ENCODE measurements around the gene POLD4.

The POLD4 gene

GRCh38 chr11:67379061-67380058, 26.0 kb upstream of the POLD4 start:
- Mint-ChIP-seq H3K9me3 (no peaks in the 10 kb centered on the region), H3K4me3 (no peak overlapping the region), H3K4me1 (ENCODE audit: low read depth) (peaks cover 58% of the 10 kb centered on the region), H3K27ac (peak overlapping the region; percentile 80), H3K36me3 (ENCODE audit: low read depth) (no peaks in the 10 kb centered on the region), H3K27me3 (peaks cover 16% of the 10 kb centered on the region)
- intact Hi-C loops (cut with micrococcal nuclease) = loop anchor here (10.0 kb wide), 2 partner anchors 45 to 115 kb away; partner anchors contain the start of gene GRK2

- peak overlapping the region; percentile 80 for H3K27ac Mint-ChIP-seq
Observed at GRCh38 chr11:67378544-67378943, 25.2 kb upstream of the POLD4 start.

GRCh38 chr11:67376873-67377808, 23.8 kb upstream of the POLD4 start:
- Mint-ChIP-seq H3K36me3 (ENCODE audit: low read depth) (no peaks in the 10 kb centered on the region), H3K9me3 (no peaks in the 10 kb centered on the region), H3K4me1 (ENCODE audit: low read depth) (peaks cover 60% of the 10 kb centered on the region), H3K27ac (no peak overlapping the region), H3K27me3 (peaks cover 16% of the 10 kb centered on the region), H3K4me3 (no peak overlapping the region)
- intact Hi-C loops (cut with micrococcal nuclease) = no loop called here

More at GRCh38 chr11:67378544-67378943, 25.2 kb upstream of the POLD4 start:
- H3K27me3 Mint-ChIP-seq = peaks cover 16% of the 10 kb centered on the region
- no peaks in the 10 kb centered on the region for H3K9me3 Mint-ChIP-seq
- intact Hi-C loops (cut with micrococcal nuclease) = no loop called here
- peak overlapping the region; percentile 1 for H3K4me3 Mint-ChIP-seq
- peaks cover 65% of the 10 kb centered on the region for H3K4me1 Mint-ChIP-seq (ENCODE audit: low read depth)
- no peaks in the 10 kb centered on the region for H3K36me3 Mint-ChIP-seq (ENCODE audit: low read depth)

GRCh38 chr11:67376063-67376820, 22.9 kb upstream of the POLD4 start:
- Mint-ChIP-seq H3K27me3 (peaks cover 22% of the 10 kb centered on the region), H3K4me1 (ENCODE audit: low read depth) (peaks cover 62% of the 10 kb centered on the region), H3K27ac (peak overlapping the region; percentile 19), H3K36me3 (ENCODE audit: low read depth) (no peaks in the 10 kb centered on the region), H3K4me3 (no peak overlapping the region), H3K9me3 (no peaks in the 10 kb centered on the region)
- intact Hi-C loops (cut with micrococcal nuclease) = no loop called here

- intact Hi-C loops (cut with micrococcal nuclease) = no loop called here
- Mint-ChIP-seq H3K27me3 (peaks cover 23% of the 10 kb centered on the region), H3K4me1 (ENCODE audit: low read depth) (peaks cover 62% of the 10 kb centered on the region), H3K9me3 (no peaks in the 10 kb centered on the region), H3K27ac (peak overlapping the region; percentile 19), H3K36me3 (ENCODE audit: low read depth) (no peaks in the 10 kb centered on the region), H3K4me3 (no peak overlapping the region)
Observed at GRCh38 chr11:67375320-67376055, 22.1 kb upstream of the POLD4 start.

GRCh38 chr11:67374571-67375281, 21.4 kb upstream of the POLD4 start:
- peak overlapping the region; percentile 75 for H3K4me3 Mint-ChIP-seq
- intact Hi-C loops (cut with micrococcal nuclease) = no loop called here
- peaks cover 66% of the 10 kb centered on the region for H3K4me1 Mint-ChIP-seq (ENCODE audit: low read depth)
- no peaks in the 10 kb centered on the region for H3K36me3 Mint-ChIP-seq (ENCODE audit: low read depth)
- no peaks in the 10 kb centered on the region for H3K9me3 Mint-ChIP-seq
- peak overlapping the region; percentile 74 for H3K27ac Mint-ChIP-seq
- H3K27me3 Mint-ChIP-seq = peaks cover 28% of the 10 kb centered on the region

- intact Hi-C loops (cut with micrococcal nuclease) = loop anchor here (1.0 kb wide), 1 partner anchor 17 kb away; no protein-coding TSS in a partner anchor
- H3K4me1 Mint-ChIP-seq (ENCODE audit: low read depth) = peaks cover 66% of the 10 kb centered on the region
- H3K27ac Mint-ChIP-seq = peak overlapping the region; percentile 74
- peaks cover 29% of the 10 kb centered on the region for H3K27me3 Mint-ChIP-seq
- H3K4me3 Mint-ChIP-seq = peak overlapping the region; percentile 75
- no peaks in the 10 kb centered on the region for H3K9me3 Mint-ChIP-seq
- H3K36me3 Mint-ChIP-seq (ENCODE audit: low read depth) = no peaks in the 10 kb centered on the region
Observed at GRCh38 chr11:67373648-67374570, 20.6 kb upstream of the POLD4 start.

- Mint-ChIP-seq H3K4me3 (peak within 1 kb of the TSS; percentile 75), H3K27me3 (peaks cover 32% of the 10 kb centered on the region), H3K27ac (peak within 1 kb of the TSS; percentile 74), H3K36me3 (ENCODE audit: low read depth) (no peaks in the 10 kb centered on the region), H3K9me3 (no peaks in the 10 kb centered on the region), H3K4me1 (ENCODE audit: low read depth) (peaks cover 66% of the 10 kb centered on the region)
- intact Hi-C loops (cut with micrococcal nuclease) = loop anchor here (1.0 kb wide), 1 partner anchor 16 kb away; no protein-coding TSS in a partner anchor
Observed at GRCh38 chr11:67372993-67373647, 19.8 kb upstream of the POLD4 start, which contains the start of gene CLCF1. Gene CLCF1, minus strand, starts transcription at chr11:67373598. Its CDS starts 59 bp downstream, at chr11:67373539.

GRCh38 chr11:67372321-67372992, 19.1 kb upstream of the POLD4 start:
- intact Hi-C loops (cut with micrococcal nuclease) = no loop called here
- H3K36me3 Mint-ChIP-seq (ENCODE audit: low read depth) = no peaks in the 10 kb centered on the region
- peaks cover 73% of the 10 kb centered on the region for H3K4me1 Mint-ChIP-seq (ENCODE audit: low read depth)
- peak overlapping the region; percentile 70 for H3K4me3 Mint-ChIP-seq
- peak overlapping the region; percentile 57 for H3K27ac Mint-ChIP-seq
- peaks cover 39% of the 10 kb centered on the region for H3K27me3 Mint-ChIP-seq
- no peaks in the 10 kb centered on the region for H3K9me3 Mint-ChIP-seq

- Mint-ChIP-seq H3K36me3 (ENCODE audit: low read depth) (no peaks in the 10 kb centered on the region), H3K27ac (peak overlapping the region; percentile 57), H3K4me3 (peak overlapping the region; percentile 70), H3K4me1 (ENCODE audit: low read depth) (peaks cover 77% of the 10 kb centered on the region), H3K9me3 (no peaks in the 10 kb centered on the region), H3K27me3 (peaks cover 41% of the 10 kb centered on the region)
- intact Hi-C loops (cut with micrococcal nuclease) = no loop called here
Observed at GRCh38 chr11:67371911-67372320, 18.6 kb upstream of the POLD4 start.

All from dendritic cell treated with granulocyte-macrophage colony-stimulating factor and Interleukin-4, amounts not matched to agents 40 ng/mL and 50 ng/mL, for 4 days (primary cell).